Liver (tissue), 3 donors: Measurements from ENCODE around the gene NASP.

Experiments
- ATF3 ChIP-seq: IDR thresholded peaks from 2 replicates; pipeline ENCODE4 v1.6.1; 2016; ENCODE audit warnings: antibody characterized with exemption
- CTCF ChIP-seq: fragments of 150-350 bp; IDR thresholded peaks from 2 replicates; pipeline ENCODE4 v1.5.1; 2017; ENCODE audit warnings: improper control_type of control experiment, low read depth, low read length; ENCODE audit not compliant: missing input control
- FOXA1 ChIP-seq: IDR thresholded peaks from 2 replicates; pipeline ENCODE4 v1.6.1; 2016; ENCODE audit warnings: antibody characterized with exemption
- GABPA ChIP-seq, 2 donors: IDR thresholded peaks in 1 of 2; conservative IDR thresholded peaks in 1 of 2; 2 replicates each; pipeline ENCODE4 v1.6.1; 2016; ENCODE audit warnings: antibody characterized with exemption in 2 of 2, mild to moderate bottlenecking in 1 of 2, moderate library complexity in 1 of 2
- JUND ChIP-seq, 2 donors: IDR thresholded peaks; 2 replicates each; pipeline ENCODE4 v1.6.1; 2016; ENCODE audit warnings: antibody characterized with exemption in 2 of 2
- MAX ChIP-seq: IDR thresholded peaks from 2 replicates; pipeline ENCODE4 v1.6.1; 2016; ENCODE audit warnings: antibody characterized with exemption
- NR2F2 ChIP-seq: IDR thresholded peaks from 2 replicates; pipeline ENCODE4 v1.6.1; 2016; ENCODE audit warnings: antibody characterized with exemption
- RAD21 ChIP-seq, 2 donors: IDR thresholded peaks; 2 replicates each; pipeline ENCODE4 v1.6.1; 2016; ENCODE audit warnings: antibody characterized with exemption in 2 of 2, mild to moderate bottlenecking in 2 of 2
- REST ChIP-seq: IDR thresholded peaks from 2 replicates; pipeline ENCODE4 v1.6.1; 2016; ENCODE audit warnings: antibody characterized with exemption, mild to moderate bottlenecking
- TAF1 ChIP-seq: conservative IDR thresholded peaks from 2 replicates; pipeline ENCODE4 v1.6.1; 2016; ENCODE audit warnings: antibody characterized with exemption, mild to moderate bottlenecking
- YY1 ChIP-seq: IDR thresholded peaks from 2 replicates; pipeline ENCODE4 v1.6.1; 2016; ENCODE audit warnings: antibody characterized with exemption, mild to moderate bottlenecking
- ZBTB33 ChIP-seq: IDR thresholded peaks from 2 replicates; pipeline ENCODE4 v1.6.1; 2016; ENCODE audit warnings: antibody characterized with exemption
- donor health status: healthy.
- donor health status: healthy.

GRCh38 chr1:45585110-45585426 lies 1.2 kb downstream of the NASP start:
- TF ChIP-seq CTCF (no peak), REST (no peak), YY1 (no peak), ZBTB33 (no peak), MAX (no peak), RAD21 (IDR thresholded peaks at IDR 0.05) (no peak), NR2F2 (no peak), GABPA (IDR thresholded peaks at IDR 0.05 in 1 of 2, conservative IDR thresholded peaks at IDR 0.05 in 1 of 2) (no peak), ATF3 (no peak), TAF1 (no peak), FOXA1 (no peak), JUND (IDR thresholded peaks at IDR 0.05) (no peak)
